DMS 273 treated with DMSO at 0.1 percent for 48 hours (cell line): ENCODE measurements around the gene ZNF506.
"Not testable (repeated sequence)": the region's sequence is repeated elsewhere in the genome, so short reads cannot be mapped to it uniquely, and the experiment has no call there.

ENCODE experiments used
- DNase-seq: peaks from one replicate; lab custom pipeline; 2025; lab: John Stamatoyannopoulos, UW

Gene ZNF506

GRCh38 chr19:19744641-19745040, 76.9 kb downstream of the ZNF506 start:
- DNase-seq, result no peak

GRCh38 chr19:19743921-19744320, 77.6 kb downstream of the ZNF506 start:
- DNase-seq, result not testable (repeated sequence)

GRCh38 chr19:19743176-19743575, 78.4 kb downstream of the ZNF506 start:
- no peak for DNase-seq

DNA sequence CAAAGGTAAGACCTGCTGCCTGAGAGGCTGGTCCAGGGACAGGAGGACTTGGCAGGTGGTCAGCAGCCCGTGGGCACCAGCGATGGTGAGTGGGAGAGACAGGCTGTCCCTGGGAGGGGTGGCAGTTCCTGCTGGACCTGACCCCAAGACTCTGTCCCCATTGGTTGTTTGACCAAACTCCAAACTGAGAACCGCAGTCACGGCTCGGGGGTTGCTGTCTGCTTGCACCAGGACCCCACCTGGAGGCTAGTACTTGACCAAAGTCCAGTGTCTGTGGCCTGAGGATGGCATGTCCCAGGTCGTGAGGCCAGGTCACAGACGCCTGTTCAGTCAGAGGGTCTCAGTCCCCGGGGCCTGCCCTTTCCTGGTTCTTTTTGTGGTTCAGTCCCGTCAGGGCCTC, 78.8 kb downstream of the ZNF506 start:
- no peak for DNase-seq
